HCT116 (cell line): ENCODE measurements around the gene GPC5.

Source experiments
- JUND ChIP-seq: IDR thresholded peaks from 2 replicates; pipeline ENCODE4 v1.6.1; 2012
- POLR2AphosphoS5 ChIP-seq: IDR thresholded peaks from 2 replicates; pipeline ENCODE4 v1.6.1; 2011; ENCODE audit warnings: mild to moderate bottlenecking, low read depth, low read length, moderate library complexity
- SIN3A ChIP-seq: IDR thresholded peaks from 2 replicates; pipeline ENCODE4 v1.6.1; 2012; ENCODE audit warnings: low read depth
- SP1 ChIP-seq: IDR thresholded peaks from 2 replicates; pipeline ENCODE4 v1.6.1; 2012; ENCODE audit warnings: low read depth
- TF ChIP-seq, protein P1 (sequence below), 3 experiments: fragments of 200-600 bp in 1 of 3; sonication (generic) in 1 of 3; IDR thresholded peaks in 2 of 3; conservative IDR thresholded peaks in 1 of 3; 2 replicates each; pipeline ENCODE4 v1.5.1; 2012 to 2017; ENCODE audit warnings: low read depth in 2 of 3, low read length in 2 of 3, antibody characterized with exemption in 1 of 3, borderline replicate concordance in 1 of 3, control low read depth in 1 of 3, mild to moderate bottlenecking in 1 of 3, mixed read lengths in 1 of 3, mixed run types in 1 of 3, moderate library complexity in 1 of 3; ENCODE audit not compliant: insufficient read depth in 1 of 3
- TF ChIP-seq, protein P2 (sequence below): IDR thresholded peaks from 2 replicates; pipeline ENCODE4 v1.6.1; 2012

GRCh38 chr13:92530364-92530763, 1131.9 kb downstream of the GPC5 start:
- TF ChIP-seq, protein P1, sequence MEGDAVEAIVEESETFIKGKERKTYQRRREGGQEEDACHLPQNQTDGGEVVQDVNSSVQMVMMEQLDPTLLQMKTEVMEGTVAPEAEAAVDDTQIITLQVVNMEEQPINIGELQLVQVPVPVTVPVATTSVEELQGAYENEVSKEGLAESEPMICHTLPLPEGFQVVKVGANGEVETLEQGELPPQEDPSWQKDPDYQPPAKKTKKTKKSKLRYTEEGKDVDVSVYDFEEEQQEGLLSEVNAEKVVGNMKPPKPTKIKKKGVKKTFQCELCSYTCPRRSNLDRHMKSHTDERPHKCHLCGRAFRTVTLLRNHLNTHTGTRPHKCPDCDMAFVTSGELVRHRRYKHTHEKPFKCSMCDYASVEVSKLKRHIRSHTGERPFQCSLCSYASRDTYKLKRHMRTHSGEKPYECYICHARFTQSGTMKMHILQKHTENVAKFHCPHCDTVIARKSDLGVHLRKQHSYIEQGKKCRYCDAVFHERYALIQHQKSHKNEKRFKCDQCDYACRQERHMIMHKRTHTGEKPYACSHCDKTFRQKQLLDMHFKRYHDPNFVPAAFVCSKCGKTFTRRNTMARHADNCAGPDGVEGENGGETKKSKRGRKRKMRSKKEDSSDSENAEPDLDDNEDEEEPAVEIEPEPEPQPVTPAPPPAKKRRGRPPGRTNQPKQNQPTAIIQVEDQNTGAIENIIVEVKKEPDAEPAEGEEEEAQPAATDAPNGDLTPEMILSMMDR (IDR thresholded peaks at IDR 0.05 in 2 of 3, conservative IDR thresholded peaks at IDR 0.05 in 1 of 3; ENCODE audit: borderline replicate concordance in 1 of 3, insufficient read depth in 1 of 3, low read depth in 2 of 3, low read length in 2 of 3), result no peak
- TF ChIP-seq, protein P2, sequence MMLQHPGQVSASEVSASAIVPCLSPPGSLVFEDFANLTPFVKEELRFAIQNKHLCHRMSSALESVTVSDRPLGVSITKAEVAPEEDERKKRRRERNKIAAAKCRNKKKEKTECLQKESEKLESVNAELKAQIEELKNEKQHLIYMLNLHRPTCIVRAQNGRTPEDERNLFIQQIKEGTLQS, result no peak
- TF ChIP-seq POLR2AphosphoS5, result no peak
- no peak for TF ChIP-seq JUND
- no peak for TF ChIP-seq SIN3A
- TF ChIP-seq SP1, result no peak
